DOHH2 (cell line): ENCODE data around the gene COL20A1.

Source experiments
- EZH2phosphoT487 ChIP-seq: fragments of 200-600 bp; sonication (generic); IDR thresholded peaks from 2 replicates; pipeline ENCODE4 v1.6.1; 2017; ENCODE audit warnings: borderline replicate concordance, mild to moderate bottlenecking, antibody characterized with exemption, low read length, moderate library complexity, mixed read lengths
- TF ChIP-seq, protein P1 (sequence below): fragments of 200-600 bp; sonication (generic); IDR thresholded peaks from one replicate; pipeline ENCODE4 v1.5.1; 2014; ENCODE audit warnings: antibody characterized with exemption, mild to moderate bottlenecking, low read depth, low read length; ENCODE audit not compliant: poor library complexity, severe bottlenecking

DNA sequence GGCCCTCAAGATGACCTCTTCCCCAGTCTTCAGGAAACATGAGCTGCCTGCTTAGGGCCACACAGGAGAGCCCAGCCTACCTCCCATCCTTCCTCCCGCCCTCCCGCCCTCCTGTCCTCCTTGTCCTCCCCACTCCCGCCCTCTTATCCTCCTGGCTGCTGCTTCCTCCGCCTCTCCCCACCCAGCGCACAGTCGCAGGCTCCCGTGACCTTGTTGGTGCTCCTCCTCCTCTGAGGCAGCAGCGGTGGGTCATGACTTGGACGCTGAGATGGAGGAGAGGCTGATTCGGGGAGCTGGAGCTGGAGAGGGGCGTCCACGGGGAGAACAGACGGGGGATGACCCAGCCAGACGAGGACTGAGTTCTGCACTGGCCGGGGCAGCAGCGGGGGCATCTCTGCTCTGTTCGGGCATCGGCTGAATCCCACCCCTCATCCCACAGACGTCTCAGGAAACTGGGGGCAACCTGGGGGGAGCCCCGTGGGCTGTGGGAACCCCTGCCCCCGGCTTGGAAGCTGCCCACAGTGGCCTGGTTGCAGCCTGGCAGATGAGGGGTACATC, 35.8 kb downstream of the COL20A1 start:
- TF ChIP-seq, protein P1, sequence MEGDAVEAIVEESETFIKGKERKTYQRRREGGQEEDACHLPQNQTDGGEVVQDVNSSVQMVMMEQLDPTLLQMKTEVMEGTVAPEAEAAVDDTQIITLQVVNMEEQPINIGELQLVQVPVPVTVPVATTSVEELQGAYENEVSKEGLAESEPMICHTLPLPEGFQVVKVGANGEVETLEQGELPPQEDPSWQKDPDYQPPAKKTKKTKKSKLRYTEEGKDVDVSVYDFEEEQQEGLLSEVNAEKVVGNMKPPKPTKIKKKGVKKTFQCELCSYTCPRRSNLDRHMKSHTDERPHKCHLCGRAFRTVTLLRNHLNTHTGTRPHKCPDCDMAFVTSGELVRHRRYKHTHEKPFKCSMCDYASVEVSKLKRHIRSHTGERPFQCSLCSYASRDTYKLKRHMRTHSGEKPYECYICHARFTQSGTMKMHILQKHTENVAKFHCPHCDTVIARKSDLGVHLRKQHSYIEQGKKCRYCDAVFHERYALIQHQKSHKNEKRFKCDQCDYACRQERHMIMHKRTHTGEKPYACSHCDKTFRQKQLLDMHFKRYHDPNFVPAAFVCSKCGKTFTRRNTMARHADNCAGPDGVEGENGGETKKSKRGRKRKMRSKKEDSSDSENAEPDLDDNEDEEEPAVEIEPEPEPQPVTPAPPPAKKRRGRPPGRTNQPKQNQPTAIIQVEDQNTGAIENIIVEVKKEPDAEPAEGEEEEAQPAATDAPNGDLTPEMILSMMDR, result no peak
- no peak for TF ChIP-seq EZH2phosphoT487
